A673 (cell line): Measurements from ENCODE around the gene SRBD1. TPM values are rescaled to one million over a fixed set of nuclear protein-coding genes. Genes with fewer than 3 reads are reported as not detected.
A peak's percentile ranks its signal among the peaks of the same experiment; 100 is the strongest.

Source experiments
- BruUV-seq: library from RNA; stranded (reverse); fragments of 400-500 nt; replicated peaks from 2 replicates; lab custom pipeline; 2021; lab: Mats Ljungman, UMichigan
- CTCF ChIA-PET: fragments of 300-600 bp; sonication (Branson Sonifier 250); formaldehyde crosslinking; loops from one replicate; lab custom pipeline; 2022; ENCODE audit warnings: antibody characterized with exemption; lab: Charles Lee
- POLR2A ChIA-PET: fragments of 300-600 bp; sonication (Branson Sonifier 250); formaldehyde crosslinking; loops from one replicate; lab custom pipeline; 2022; ENCODE audit warnings: antibody characterized with exemption; ENCODE audit not compliant: low non-redundant PET; lab: Charles Lee
- DNase-seq: peaks from one replicate; pipeline ENCODE4 v3.0.0-alpha.2; 2015; ENCODE audit warnings: low spot score
- H3K27ac ChIP-seq: fragments of 200-600 bp; sonication (generic); 2 replicates; pipeline ENCODE4 v1.5.1; 2016; ENCODE audit warnings: mixed run types, low read depth, mild to moderate bottlenecking, mixed read lengths, antibody characterized with exemption, low read length; ENCODE audit not compliant: poor library complexity, severe bottlenecking
- H3K27me3 ChIP-seq: fragments of 200-600 bp; sonication (generic); replicated peaks from 2 replicates; pipeline ENCODE4 v1.6.1; 2017; ENCODE audit warnings: mixed run types, low read depth, mild to moderate bottlenecking, mixed read lengths, antibody characterized with exemption, low read length; ENCODE audit not compliant: insufficient read depth, poor library complexity
- H3K36me3 ChIP-seq: fragments of 200-600 bp; sonication (generic); 2 replicates; pipeline ENCODE4 v1.6.1; 2016; ENCODE audit warnings: mixed run types, mild to moderate bottlenecking, mixed read lengths, antibody characterized with exemption, low read length; ENCODE audit not compliant: insufficient read depth, poor library complexity, severe bottlenecking
- H3K4me1 ChIP-seq: fragments of 200-600 bp; sonication (generic); 2 replicates; pipeline ENCODE4 v1.6.1; 2017; ENCODE audit warnings: mixed run types, mild to moderate bottlenecking, mixed read lengths, antibody characterized with exemption, low read length; ENCODE audit not compliant: insufficient read depth, poor library complexity, severe bottlenecking
- H3K4me3 ChIP-seq: fragments of 200-600 bp; sonication (generic); 2 replicates; pipeline ENCODE4 v1.5.1; 2016; ENCODE audit warnings: low read depth, mixed run types, mild to moderate bottlenecking, mixed read lengths, low read length; ENCODE audit not compliant: poor library complexity, severe bottlenecking
- H3K9me3 ChIP-seq: fragments of 200-600 bp; sonication (generic); 2 replicates; pipeline ENCODE4 v1.6.1; 2016; ENCODE audit warnings: mixed run types, low read depth, mild to moderate bottlenecking, mixed read lengths, antibody characterized with exemption, low read length; ENCODE audit not compliant: poor library complexity, severe bottlenecking
- EZH2 ChIP-seq: fragments of 200-600 bp; sonication (generic); IDR thresholded peaks from 2 replicates; pipeline ENCODE4 v1.6.1; 2017; ENCODE audit warnings: borderline replicate concordance, low read depth, mild to moderate bottlenecking, mixed read lengths, antibody characterized with exemption, low read length; ENCODE audit not compliant: poor library complexity, severe bottlenecking
- intact Hi-C: fragments of 100-400 bp; cut with micrococcal nuclease; formaldehyde crosslinking; loops from one replicate; pipeline ENCODE4 v1.10.0; 2022; ENCODE audit not compliant: unreplicated experiment
- total RNA-seq: library from RNA; stranded (reverse); gene quantifications from 2 replicates; pipeline ENCODE4 v1.2.3, GENCODE V29; 2021
- TF ChIP-seq, protein P1 (sequence below): fragments of 300-800, 200-600 bp; sonication (generic); conservative IDR thresholded peaks from 2 replicates; pipeline ENCODE4 v1.5.1; 2017; ENCODE audit warnings: low read depth, mild to moderate bottlenecking, antibody characterized with exemption, low read length, moderate library complexity, mixed read lengths

Gene SRBD1
- total RNA-seq, 1 experiment from 2014 or later = 21.9 TPM

GRCh38 chr2:45397292-45397691 lies 213.8 kb downstream of the SRBD1 start:
- intact Hi-C loops = no loop called here
- Histone ChIP-seq H3K36me3 (no peaks in the 10 kb centered on the region), H3K4me1 (peaks cover 15% of the 10 kb centered on the region), H3K9me3 (no peaks in the 10 kb centered on the region), H3K4me3 (no peak overlapping the region), H3K27me3 (no peaks in the 10 kb centered on the region), H3K27ac (no peak overlapping the region)
- no TSS peak for BruUV-seq
- DNase-seq = no peak
- ChIA-PET CTCF (no interaction called here), POLR2A (no interaction called here)
- TF ChIP-seq EZH2 = no peak
- TF ChIP-seq, protein P1, sequence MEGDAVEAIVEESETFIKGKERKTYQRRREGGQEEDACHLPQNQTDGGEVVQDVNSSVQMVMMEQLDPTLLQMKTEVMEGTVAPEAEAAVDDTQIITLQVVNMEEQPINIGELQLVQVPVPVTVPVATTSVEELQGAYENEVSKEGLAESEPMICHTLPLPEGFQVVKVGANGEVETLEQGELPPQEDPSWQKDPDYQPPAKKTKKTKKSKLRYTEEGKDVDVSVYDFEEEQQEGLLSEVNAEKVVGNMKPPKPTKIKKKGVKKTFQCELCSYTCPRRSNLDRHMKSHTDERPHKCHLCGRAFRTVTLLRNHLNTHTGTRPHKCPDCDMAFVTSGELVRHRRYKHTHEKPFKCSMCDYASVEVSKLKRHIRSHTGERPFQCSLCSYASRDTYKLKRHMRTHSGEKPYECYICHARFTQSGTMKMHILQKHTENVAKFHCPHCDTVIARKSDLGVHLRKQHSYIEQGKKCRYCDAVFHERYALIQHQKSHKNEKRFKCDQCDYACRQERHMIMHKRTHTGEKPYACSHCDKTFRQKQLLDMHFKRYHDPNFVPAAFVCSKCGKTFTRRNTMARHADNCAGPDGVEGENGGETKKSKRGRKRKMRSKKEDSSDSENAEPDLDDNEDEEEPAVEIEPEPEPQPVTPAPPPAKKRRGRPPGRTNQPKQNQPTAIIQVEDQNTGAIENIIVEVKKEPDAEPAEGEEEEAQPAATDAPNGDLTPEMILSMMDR = no peak

GRCh38 chr2:45396671-45397070 lies 214.4 kb downstream of the SRBD1 start:
- Histone ChIP-seq H3K4me1 (peaks cover 15% of the 10 kb centered on the region), H3K27me3 (no peaks in the 10 kb centered on the region), H3K9me3 (no peaks in the 10 kb centered on the region), H3K4me3 (no peak overlapping the region), H3K36me3 (no peaks in the 10 kb centered on the region), H3K27ac (no peak overlapping the region)
- TF ChIP-seq EZH2 = no peak
- TF ChIP-seq, protein P1 = no peak
- ChIA-PET CTCF (no interaction called here), POLR2A (no interaction called here)
- BruUV-seq = no TSS peak
- no peak for DNase-seq
- intact Hi-C loops = no loop called here

DNA sequence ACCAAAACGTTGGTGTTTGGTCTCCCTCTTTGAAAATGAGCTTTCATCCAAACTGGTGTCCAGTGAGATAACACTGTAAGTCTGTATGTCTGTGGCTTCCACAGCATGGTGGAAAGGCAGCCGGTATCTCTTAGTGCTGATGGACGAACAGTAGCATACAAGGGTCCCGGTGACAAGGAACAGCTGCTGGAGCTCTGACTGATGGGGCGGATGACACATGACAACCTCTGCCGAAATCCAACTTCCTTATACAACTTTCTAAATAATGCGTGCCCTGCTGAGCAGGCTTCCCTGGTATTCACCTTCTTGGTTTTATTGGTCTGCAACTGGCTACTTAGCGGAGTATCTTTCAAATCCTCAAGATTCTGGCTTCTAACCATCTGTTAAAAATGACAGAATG lies 216.2 kb downstream of the SRBD1 start:
- peak; percentile 78 for DNase-seq
- no peak for TF ChIP-seq EZH2
- TF ChIP-seq, protein P1 = no peak
- ChIA-PET CTCF (no interaction called here), POLR2A (no interaction called here)
- Histone ChIP-seq H3K36me3 (no peaks in the 10 kb centered on the region), H3K9me3 (no peaks in the 10 kb centered on the region), H3K4me1 (peaks cover 15% of the 10 kb centered on the region), H3K27ac (no peak overlapping the region), H3K27me3 (no peaks in the 10 kb centered on the region), H3K4me3 (no peak overlapping the region)
- BruUV-seq = no TSS peak
- intact Hi-C loops = no loop called here
